Fibroblast of the conjunctiva (primary cell): ENCODE data around the gene PSPN.
"Not testable (repeated sequence)": the region's sequence is repeated elsewhere in the genome, so short reads cannot be mapped to it uniquely, and the experiment has no call there.

Experiments
- DNase-seq: peaks from one replicate; pipeline ENCODE4 v3.0.0-alpha.2; 2010; ENCODE audit warnings: low read depth

Gene PSPN

DNA sequence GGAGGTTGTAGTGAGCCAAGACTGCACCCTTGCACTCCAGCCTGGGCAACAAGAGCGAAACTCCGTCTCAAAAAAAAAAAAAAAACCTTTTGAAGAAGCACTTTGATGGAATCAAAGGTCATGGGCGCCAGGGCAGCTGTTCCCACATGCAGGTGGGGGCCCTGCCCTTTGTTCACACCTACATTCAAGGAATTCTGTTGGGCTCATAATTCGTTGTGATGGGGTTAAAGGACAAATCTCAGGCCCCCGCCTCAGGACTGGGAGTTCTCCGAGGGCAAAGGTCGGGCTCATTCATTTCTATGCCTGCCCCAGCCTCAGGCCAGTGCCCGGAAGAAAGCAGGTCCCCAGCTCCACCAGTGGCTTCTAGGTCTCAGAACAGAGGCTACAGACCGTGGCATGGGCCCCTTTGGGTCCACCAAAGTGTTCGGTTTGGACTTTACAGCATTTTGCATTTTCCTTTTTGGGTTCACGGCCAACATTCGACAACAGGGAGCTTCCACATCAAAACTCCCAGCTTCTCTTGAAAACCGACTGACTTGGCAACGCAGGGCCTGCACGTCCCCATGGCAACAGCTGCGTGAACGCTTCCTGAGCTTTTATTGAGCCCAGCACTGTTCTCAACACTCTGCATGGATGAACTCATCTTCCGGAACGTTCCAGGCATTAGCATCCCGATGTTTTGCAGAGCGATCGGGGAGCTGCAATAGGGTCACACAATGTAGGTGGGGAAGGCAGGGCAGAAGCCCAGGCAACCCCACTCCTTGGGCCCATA, 27.3 kb upstream of the PSPN start:
- peak; percentile 27 for DNase-seq

DNA sequence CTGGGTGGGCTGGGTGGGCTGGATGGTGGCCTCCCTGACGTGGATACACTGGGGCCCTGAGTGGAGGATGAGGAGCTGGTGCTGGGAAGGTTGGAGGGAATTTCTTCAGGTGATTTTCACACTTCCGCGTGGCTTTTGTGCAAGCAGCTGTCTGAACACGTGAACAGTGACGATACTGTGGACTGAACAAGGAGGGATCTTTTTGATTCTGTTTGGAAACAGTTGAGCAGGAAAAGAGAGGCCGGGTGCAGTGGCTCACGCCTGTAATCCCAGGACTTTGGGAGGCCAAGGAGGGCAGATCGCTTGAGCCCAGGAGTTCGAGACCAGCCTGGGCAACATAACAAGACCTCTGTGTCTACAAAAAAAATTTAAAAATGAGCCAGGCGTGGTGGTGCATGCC, 26.3 kb upstream of the PSPN start:
- no peak for DNase-seq

DNA sequence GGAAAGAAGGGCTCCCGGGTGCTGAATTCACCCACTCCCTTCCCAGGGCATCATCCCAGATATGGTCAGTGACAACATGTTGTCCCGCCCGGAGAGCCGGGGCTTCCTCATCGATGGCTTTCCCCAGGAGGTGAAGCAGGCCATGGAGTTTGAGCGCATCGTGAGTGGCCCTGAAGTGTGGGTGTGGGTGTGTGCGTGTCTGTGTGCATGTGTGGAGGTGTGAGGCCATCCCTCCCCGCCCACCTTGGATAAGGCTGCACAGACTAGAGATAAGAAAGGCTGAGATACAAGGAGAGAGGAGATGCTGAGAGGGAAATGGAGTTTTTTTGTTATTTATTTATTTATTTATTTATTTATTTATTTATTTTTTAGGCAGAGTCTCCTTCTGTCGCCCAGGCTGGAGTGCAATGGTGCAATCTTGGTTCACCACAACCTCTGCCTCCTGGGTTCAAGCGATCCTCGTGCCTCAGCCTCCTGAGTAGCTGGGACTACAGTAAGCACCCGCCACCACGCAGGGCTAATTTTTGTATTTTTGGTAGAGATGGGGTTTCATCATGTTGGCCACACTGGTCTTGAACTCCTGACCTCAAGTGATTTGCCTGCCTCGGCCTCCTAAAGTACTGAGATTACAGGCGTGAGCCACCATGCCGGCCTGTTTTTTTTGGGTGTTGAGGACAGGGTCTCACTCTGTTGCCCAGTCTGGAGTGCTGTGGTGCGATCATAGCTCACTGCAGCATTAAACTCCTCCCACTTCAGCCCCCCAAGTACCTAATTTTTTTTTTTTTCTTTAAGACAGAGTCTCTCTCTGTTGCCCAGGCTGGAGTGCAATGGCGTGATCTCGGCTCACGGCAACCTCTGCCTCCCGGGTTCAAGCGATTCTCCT, 24.6 kb upstream of the PSPN start:
- DNase-seq = not testable (repeated sequence)

DNA sequence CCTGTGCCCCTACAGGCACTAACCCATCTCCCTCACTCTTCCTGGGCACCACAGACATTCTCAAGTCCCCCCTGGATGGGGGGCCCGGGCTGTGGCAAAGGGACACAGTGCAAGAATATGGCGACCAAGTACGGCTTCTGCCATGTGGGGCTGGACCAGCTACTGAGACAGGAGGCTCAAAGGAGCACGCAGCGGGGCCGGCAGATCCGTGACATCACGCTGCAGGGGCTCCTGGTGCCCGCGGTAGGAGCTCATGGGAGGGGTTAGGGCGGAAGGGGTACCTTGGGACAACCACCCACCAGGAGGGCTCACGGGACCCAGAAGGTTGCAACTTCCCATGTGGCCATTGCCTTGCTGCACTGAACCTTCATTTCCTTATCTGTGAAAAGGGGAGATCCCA, 20.6 kb upstream of the PSPN start:
- no peak for DNase-seq

DNA sequence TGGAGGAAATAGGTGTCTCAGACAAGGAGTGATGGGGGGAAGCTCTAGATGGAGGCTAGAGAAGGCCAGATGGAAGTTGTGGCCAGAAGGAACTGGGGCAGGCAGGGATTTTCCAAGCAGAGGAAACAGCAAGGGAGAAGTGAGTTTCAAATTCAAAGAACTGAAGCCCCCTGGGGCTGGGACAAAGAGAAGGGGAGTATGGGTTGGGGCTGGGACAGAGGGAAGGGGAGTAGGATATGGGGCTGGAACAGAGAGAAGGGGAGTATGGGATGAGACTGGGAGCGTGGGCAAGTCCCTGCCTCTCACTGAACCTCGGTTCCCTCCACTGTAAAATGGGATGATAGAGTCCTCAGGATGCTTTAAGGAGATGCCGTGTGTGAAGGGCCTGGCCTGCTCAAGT, 19.1 kb upstream of the PSPN start:
- DNase-seq = no peak

DNA sequence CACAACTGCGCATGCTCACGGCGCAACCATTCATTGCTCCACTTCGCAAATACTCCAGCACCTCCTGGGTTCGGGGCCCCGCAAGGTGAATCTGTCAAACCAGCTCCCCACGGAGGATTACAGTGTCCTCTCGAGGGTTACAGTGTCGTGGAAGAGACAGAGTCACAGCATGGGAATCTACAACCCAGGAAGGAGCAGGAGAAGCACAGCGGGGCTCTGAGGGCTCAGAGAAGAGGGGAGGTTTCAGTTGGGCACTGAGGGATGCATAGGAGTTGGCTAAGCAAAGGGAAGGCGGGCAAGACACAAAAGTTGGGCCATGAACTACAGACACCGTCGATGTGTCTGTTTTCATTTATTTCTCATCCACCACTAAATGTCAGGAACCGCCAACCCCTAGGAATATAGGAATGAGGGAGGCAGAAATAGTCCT, 18.3 kb upstream of the PSPN start:
- DNase-seq = no peak

DNA sequence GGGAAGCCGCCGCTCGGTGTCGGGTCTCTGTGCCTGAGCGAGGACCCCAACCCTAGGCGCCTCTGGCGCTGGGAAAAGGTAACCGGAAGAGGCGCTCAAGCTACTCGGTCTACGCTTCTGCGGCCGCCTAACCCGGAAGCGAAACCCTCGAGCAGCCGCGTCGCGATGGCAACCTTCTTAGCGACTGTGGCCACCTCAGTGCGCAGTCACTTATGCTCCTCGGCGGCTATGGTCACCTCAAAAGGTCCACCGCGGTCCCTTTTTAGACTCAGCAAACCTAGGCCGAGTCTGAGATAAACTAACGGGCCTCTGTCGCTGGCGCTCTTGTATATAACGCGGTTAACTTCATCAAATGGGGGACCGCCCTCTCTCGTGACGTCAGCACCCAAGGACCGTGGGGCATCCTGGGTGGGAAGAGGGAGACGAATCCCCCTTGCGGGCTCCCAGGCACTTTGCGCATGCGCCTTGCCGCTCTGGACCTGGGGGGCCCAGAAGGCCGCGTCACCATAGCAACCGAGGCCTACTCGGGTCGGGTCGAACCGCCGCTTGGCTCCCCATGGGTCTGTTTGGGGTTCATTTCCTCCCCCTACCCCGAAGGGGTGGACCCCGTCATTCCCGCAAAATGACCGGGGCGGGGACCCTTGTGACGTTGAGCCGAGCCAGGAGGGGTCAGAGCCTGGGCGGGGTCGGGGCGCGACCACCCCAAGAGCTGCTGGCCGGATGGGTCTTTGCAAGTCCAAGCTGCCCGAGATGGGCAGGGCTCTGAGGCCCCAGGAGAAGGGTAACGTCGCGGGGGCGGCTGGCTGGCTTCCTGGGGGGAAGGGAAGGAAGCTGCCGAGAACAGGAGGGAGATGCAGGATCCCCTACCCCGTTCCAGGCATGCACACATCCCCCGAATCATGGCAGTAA, 17.6 kb upstream of the PSPN start, which contains the start of gene GTF2F1:
Gene GTF2F1, minus strand, starts transcription at position 91 of the 909 bp plus-strand sequence. CDS start 169 bp downstream, outside the sequence.
- DNase-seq = peak; percentile 95

DNA sequence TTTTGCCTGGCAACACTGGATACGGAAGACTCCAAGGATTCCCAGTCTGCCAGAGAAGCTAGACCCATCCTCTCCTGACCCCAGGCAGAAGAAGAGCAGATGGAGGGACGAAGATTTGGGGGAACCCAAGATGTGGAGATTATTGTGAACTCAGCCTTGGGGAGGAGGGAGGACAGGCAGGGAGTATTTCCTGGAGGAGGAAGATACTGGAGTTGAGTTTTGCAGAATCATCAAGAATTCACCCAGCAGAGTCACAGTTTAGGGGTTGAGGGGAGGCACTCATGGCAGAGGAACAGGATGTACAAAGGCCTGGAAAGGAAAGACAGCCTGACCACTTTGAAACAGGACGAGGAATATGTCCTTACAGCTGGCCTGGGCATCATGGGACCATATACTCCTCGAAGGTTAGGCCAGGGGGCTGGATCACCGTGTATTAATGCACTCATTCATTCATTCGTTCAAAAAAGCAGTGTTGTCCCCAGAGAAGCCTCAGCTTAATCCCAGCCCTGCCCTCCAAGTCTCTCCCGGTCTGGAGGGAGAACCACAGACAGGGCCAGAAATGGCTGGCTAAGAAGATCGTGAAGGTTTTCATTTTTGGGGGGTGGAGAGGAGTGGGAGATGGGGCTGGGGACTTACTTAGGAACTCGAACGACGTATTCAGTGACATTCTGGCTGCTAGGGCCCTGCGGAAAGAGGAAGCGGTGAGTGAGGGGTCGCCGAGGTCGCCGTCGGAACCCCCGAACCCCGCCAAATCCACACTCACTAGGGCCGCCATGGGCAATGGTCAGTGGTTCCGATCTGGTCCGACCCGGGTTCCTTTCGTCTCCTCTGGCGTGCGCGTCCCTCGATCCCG, 16.7 kb upstream of the PSPN start:
- DNase-seq = no peak

DNA sequence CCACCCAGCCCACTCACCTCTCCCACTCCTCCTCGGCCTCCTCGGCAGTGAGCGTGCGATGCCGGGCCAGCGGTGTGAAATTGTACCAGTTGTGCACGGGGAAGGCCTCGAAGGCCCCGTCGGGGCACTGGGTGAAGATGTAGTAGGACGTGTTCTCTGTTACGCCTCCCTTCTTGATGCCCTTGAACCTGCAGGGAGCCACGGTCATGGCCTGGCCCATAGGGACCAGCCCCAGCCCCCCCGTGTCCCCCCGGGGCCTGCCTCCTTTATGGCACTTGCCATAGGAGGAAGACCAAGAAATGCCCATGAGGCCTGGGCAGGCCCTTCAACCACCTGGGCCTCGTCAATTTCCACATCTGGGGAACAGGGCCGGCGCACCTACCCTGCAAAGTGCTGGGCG, 11.6 kb upstream of the PSPN start:
- DNase-seq = no peak

DNA sequence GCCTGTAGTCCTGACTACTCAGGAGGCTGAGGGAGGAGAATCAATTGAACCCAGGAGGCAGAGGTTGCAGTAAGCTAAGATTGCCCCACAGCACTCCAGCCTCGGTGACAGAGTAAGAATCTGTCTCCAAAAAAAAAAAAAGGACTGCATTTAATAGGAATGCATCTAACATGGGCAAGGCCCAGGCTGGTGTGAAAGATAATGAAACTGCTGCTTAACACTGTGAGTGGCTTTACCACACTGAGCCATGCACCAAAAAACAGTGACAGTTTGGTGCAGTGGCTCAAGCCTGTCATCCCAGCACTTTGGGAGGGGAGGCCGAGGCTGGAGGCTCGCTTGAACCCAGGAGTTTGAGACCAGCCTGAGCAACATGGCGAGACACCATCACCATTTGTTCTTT, 8.6 kb upstream of the PSPN start:
- no peak for DNase-seq

DNA sequence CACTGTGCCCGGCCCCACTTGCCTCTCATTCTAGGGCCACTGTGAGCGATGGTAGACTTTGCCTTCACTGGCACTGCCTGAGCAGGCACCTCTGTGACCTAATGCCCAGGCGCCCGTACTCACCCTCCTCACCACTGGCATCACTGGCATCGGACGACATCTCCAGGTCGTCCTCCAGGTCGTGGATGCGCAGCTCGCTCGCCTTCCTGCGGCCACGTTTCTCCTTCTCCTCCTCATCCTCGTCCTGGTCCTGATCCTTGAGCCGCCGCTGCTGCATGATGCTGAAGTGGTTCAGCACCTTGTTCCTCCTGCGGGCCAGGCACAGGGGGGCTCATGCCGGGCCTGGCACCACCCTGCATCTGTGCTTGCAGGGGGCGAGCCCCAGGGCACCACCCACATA, 7.5 kb upstream of the PSPN start:
- no peak for DNase-seq

DNA sequence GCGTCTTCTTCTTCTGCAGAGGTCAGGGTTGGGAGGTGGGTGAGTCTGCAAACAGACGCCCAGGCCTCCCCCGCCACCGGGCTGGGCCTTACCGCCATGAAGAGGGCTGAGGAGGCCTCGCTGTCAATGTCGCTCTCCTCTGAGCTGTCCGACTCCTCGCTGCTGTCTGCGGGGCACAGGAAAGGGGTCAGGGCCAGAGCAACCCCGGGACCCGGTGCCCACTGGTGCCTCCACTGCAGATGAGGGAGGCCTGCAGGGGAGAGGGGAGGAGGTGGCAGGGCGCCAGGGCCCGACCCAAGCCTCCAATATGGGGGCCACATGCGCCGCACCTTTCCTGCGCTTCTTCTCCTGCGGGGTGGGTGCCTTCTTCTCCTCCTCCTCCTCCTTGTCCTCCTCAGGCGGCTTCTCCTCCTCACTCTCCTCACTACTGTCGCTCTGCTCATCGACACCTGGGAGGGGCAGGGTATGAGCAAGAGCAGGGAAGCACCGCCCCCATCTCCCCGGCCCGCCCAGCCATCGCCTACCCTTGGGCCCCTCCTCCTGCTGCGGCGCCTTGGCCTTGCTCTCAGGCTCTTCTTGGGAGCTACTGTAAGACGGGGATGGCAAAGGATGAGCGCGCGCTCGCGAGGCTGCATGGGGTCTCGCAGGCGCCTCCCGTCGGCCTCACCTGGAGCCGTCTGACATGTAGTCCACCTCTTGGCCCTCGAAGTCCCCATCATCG, 5.5 kb upstream of the PSPN start:
- DNase-seq = no peak

DNA sequence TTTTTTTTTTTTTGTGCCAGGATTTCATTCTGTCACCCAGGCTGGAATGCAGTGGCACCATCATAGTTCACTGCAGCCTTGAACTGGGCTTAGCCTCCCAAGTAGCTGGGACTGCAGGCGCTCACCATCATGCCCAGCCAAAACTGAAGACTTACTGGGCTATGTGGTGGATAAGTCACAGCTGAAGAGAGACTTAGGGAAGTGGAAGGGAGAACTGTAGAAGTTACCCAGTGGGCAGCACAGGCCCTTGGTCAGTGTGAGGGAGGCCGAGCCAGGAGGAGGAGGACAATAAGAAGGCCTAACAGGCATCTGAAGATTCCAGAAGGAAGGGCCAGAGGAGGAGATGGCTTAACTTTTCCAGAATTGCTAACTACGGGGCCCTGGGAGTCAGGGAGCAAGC, 4.0 kb upstream of the PSPN start:
- no peak for DNase-seq

DNA sequence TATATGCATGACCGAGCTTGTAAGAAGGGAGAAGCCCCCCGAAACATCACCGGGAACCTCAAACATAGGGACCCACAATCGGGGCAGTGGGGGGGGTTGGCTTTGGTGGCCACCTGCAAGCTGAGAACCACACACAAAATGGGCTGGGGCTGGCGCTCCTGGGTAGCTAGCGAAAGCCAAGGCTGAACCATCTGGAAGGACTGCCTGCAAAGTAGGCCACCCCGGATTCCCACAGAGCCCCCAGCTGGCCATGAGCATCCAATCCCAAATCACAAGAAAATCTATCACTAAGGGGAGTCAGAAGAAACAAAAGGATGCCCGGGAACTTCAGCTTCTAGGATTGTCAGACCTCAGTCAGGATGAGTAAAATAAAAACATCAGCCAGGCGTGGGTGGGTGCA, 2.8 kb upstream of the PSPN start:
- no peak for DNase-seq

DNA sequence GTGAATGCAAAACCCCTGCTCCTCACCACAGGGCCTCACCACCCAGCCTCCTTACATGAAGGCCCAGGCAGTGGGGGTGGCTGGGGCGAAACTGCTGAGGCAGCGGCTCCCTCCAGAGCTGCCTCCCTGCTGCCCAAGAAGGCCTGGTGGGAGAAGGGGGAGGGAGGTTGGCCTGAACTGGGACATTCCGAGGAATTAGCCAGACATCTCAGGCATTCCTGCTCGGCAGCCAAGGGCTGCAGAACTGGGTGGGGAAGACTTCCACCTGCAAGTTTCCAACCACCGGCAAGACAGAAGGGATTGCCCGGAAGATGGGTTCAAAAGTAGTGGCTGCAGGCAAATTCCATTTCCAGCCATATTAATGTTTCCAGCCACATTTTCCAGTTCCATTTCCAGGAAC, 2.3 kb upstream of the PSPN start:
- DNase-seq = peak; percentile 41

DNA sequence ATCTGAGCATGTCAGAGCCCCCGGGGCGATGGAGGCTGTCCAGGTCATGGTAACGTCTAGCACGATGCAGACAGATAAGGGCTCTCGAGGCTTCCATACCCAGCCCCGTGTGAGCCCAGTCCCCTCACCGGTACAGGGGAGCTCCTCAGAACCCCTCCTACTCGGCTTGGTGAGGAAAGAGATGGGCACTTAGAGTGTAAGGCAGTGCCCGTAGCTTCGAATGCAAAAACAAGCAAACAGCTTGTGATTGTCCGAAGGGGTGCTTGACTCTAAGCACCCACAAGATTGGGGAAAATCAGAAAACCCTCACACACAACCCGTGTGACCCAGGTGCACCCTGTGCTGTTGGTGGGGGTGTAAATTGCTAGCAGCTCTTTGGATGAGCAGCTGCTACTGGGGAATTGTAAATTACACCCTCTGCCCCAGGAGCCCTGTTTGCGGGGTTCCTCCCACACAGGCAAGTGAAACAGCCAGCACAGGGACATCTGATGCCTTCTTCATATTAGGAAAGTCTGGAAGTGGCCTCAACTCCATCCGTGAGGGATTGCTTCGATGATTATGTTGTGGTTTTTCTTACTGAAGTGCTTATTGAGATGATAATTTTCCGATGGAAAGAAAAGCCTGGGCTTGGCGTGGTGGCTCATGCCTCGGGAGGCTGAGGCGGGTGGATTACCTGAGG, 918 bp upstream of the PSPN start:
- DNase-seq = no peak

DNA sequence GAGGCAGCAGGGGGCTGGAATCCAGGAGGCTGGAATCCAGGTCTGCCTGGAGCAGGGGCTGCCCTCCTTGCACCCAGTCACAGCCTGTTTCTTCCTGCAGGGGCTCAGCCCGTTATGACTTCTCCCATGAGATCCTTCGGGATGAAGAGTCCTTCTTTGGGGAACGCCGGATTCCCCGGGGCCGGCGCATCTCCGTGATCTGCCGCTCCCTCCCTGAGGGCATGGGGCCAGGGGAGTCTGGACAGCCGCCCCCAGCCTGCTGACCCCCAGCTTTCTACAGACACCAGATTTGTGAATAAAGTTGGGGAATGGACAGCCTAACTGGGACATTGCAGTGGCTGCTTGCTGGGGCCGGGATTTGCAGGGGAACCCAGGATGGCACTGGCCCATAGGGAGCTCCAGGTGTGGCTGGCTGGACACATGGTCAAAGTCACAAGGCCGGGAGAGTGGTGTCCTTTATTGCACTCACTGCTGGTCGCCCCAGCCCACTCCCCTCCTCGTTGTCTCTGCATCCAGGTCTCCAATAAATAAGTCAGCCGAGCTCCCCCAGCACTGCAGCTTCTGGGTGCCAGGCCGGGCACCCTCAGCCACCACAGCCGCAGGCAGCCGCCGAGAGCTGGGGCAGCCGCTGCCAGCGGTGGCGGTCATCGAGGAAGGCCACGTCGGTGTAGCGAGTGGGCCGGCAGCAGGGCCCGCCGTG, 872 bp downstream of the PSPN start:
- DNase-seq = no peak

DNA sequence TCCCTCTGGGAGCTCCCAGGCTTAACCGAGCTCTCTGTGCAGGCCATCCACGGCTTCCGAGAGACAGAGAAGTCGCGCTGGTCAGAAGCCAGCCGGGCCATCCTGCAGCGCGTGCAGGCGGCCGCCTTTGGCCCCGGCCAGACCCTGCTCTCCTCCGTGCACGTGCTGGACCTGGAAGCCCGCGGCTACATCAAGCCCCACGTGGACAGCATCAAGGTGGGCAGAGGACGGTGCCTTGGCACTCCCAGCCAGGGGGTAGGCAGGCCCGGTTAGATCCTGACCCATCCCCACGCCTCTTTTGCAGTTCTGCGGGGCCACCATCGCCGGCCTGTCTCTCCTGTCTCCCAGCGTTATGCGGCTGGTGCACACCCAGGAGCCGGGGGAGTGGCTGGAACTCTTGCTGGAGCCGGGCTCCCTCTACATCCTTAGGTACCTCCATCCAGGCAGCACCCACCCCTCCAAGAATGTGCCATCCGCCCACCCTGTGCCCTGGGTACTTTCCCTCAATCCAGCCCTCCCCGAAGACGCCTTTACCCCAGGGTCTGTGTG, 1.5 kb downstream of the PSPN start:
- no peak for DNase-seq

DNA sequence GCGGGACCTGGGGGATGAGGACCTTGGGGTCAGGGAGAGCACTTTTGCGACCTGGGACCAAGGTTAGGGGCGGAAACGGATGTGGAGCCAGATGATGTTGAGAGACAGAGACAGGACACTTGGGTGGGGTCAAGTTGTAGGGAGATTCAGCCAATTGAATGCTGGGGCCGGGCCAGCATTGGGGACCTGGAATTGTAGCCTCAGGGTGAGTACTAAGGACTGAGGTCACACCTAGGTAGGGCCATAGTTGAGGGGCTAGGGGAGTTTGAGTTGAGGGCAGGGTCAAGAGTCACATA, 2.0 kb downstream of the PSPN start:
- no peak for DNase-seq
